Loucy (cell line): ENCODE data around the gene EP300.
"Not testable (repeated sequence)": the region's sequence is repeated elsewhere in the genome, so short reads cannot be mapped to it uniquely, and the experiment has no call there.

Source experiments
- H2AFZ ChIP-seq: fragments of 200-600 bp; sonication (generic); 2 replicates; pipeline ENCODE4 v1.6.0; 2016; ENCODE audit warnings: antibody characterized with exemption, mild to moderate bottlenecking, low read length, moderate library complexity
- H3F3A ChIP-seq: fragments of 200-600 bp; 2 replicates; pipeline ENCODE4 v1.6.0; 2016; ENCODE audit warnings: antibody characterized with exemption, low read depth, mild to moderate bottlenecking
- H3K27me3 ChIP-seq: fragments of 200-600 bp; sonication (generic); 2 replicates; pipeline ENCODE4 v1.6.1; 2014; ENCODE audit warnings: low read length, mild to moderate bottlenecking; ENCODE audit not compliant: insufficient read depth, poor library complexity, severe bottlenecking
- H3K36me3 ChIP-seq: fragments of 200-600 bp; sonication (generic); 2 replicates; pipeline ENCODE4 v1.6.1; 2016; ENCODE audit warnings: low read length; ENCODE audit not compliant: insufficient read depth
- H3K4me1 ChIP-seq: fragments of 200-600 bp; sonication (generic); 2 replicates; pipeline ENCODE4 v1.5.1; 2014; ENCODE audit warnings: low read length, mild to moderate bottlenecking; ENCODE audit not compliant: insufficient read depth, poor library complexity, severe bottlenecking
- H3K4me2 ChIP-seq: fragments of 200-600 bp; sonication (generic); 2 replicates; pipeline ENCODE4 v1.6.0; 2014; ENCODE audit warnings: antibody characterized with exemption, low read length, low read depth, mild to moderate bottlenecking; ENCODE audit not compliant: poor library complexity, severe bottlenecking
- H3K4me3 ChIP-seq: fragments of 200-600 bp; sonication (generic); 2 replicates; pipeline ENCODE4 v1.5.1; 2014; ENCODE audit warnings: low read length, mild to moderate bottlenecking, mixed read lengths; ENCODE audit not compliant: poor library complexity, severe bottlenecking
- H3K79me2 ChIP-seq: fragments of 200-600 bp; sonication (generic); 2 replicates; pipeline ENCODE4 v1.6.1; 2014; ENCODE audit warnings: low read length; ENCODE audit not compliant: insufficient read depth
- H3K9ac ChIP-seq: fragments of 200-600 bp; sonication (generic); 2 replicates; pipeline ENCODE4 v1.6.0; 2014; ENCODE audit warnings: mild to moderate bottlenecking, low read depth, low read length, moderate library complexity; ENCODE audit not compliant: poor library complexity, severe bottlenecking
- H3K9me2 ChIP-seq: fragments of 200-600 bp; sonication (generic); replicated peaks from 2 replicates; pipeline ENCODE4 v1.6.1; 2016; ENCODE audit warnings: low read depth, low read length, mixed read lengths
- H3K9me3 ChIP-seq: fragments of 200-600 bp; sonication (generic); 2 replicates; pipeline ENCODE4 v1.6.1; 2014; ENCODE audit warnings: mild to moderate bottlenecking, antibody characterized with exemption, low read length, low read depth; ENCODE audit not compliant: insufficient read depth
- H4K20me1 ChIP-seq: fragments of 200-600 bp; sonication (generic); 2 replicates; pipeline ENCODE4 v1.6.0; 2014; ENCODE audit warnings: antibody characterized with exemption, low read length, mild to moderate bottlenecking; ENCODE audit not compliant: insufficient read depth, poor library complexity, severe bottlenecking
- CTCF ChIP-seq: fragments of 200-600 bp; sonication (generic); conservative IDR thresholded peaks from 2 replicates; pipeline ENCODE4 v1.5.1; 2014; ENCODE audit warnings: mild to moderate bottlenecking, antibody characterized with exemption, low read length
- EZH2phosphoT487 ChIP-seq: fragments of 200-600 bp; IDR thresholded peaks from 2 replicates; pipeline ENCODE4 v1.6.1; 2018; ENCODE audit warnings: antibody characterized with exemption, mild to moderate bottlenecking, moderate library complexity, borderline replicate concordance

EP300 gene

DNA sequence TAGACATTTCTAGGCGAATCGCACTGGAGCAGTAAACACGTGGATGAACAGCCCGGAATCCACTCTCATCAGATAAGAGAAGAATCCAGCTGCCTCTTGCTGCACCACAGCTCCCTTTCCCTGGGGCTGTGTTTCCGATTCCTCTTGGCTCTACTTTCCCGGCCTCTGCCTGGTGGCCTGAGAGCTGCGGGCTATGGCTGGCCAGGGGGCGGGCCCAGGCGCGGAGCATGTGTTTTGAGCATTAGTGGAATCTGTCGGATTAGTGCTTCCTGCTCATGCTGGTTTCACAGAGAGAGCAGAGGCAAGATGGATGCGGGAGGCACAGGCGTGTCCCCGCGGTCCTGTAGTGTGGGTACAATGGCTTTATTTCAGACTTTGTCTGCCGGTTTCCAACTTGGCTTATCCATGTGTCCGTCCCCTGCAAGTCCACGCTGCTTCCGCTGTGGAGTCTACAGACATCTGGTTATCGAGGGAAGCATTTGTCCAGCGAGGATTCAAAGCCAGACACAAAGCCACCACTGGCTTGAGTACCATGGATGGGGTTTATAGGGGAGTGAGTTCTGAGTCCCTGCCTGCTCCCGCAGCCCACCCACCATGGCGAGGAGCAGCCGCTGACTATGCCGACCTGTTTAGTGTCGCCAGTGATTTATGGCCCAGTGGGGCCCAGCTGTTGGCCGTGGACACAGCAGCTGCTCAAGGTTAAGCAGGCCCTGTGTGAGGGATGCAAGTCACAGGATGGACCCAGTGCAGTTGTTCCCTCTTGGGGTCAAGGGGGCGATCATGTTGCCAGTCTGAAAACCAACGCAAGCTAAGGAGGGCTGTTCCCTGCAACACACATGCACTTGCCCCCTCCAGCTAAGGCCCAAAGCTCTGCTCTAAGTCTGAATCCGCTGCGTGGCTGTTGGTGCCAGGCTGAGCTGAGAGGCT lies 43.3 kb upstream of the EP300 start:
- Histone ChIP-seq H3K4me3 (no peak overlapping the region), H3K79me2 (no peaks in the 10 kb centered on the region), H3K4me2 (no peak overlapping the region), H3F3A (no peaks in the 10 kb centered on the region), H3K9me2 (no peaks in the 10 kb centered on the region), H3K9me3 (no peaks in the 10 kb centered on the region), H4K20me1 (no peaks in the 10 kb centered on the region), H3K4me1 (no peaks in the 10 kb centered on the region), H3K9ac (no peak overlapping the region), H2AFZ (no peak overlapping the region), H3K36me3 (no peaks in the 10 kb centered on the region), H3K27me3 (no peaks in the 10 kb centered on the region)
- TF ChIP-seq EZH2phosphoT487 (no peak), CTCF (no peak)

- H3K9me2 ChIP-seq, H3K36me3 ChIP-seq, H3K4me1 ChIP-seq, H2AFZ ChIP-seq, H3K4me2 ChIP-seq, H4K20me1 ChIP-seq, H3F3A ChIP-seq, H3K9me3 ChIP-seq, H3K9ac ChIP-seq, H3K4me3 ChIP-seq, H3K79me2 ChIP-seq, H3K27me3 ChIP-seq: not testable (repeated sequence)
Observed at GRCh38 chr22:41049795-41050194, 42.6 kb upstream of the EP300 start.

GRCh38 chr22:41050883-41051282 lies 41.5 kb upstream of the EP300 start:
- no peaks in the 10 kb centered on the region for H3K27me3 ChIP-seq
- no peaks in the 10 kb centered on the region for H3F3A ChIP-seq
- H3K36me3 ChIP-seq, result no peaks in the 10 kb centered on the region
- H3K9ac ChIP-seq, result no peak overlapping the region
- no peaks in the 10 kb centered on the region for H3K9me2 ChIP-seq
- H2AFZ ChIP-seq, result no peak overlapping the region
- no peak overlapping the region for H3K4me3 ChIP-seq
- no peak overlapping the region for H3K4me2 ChIP-seq
- H4K20me1 ChIP-seq, result no peaks in the 10 kb centered on the region
- TF ChIP-seq EZH2phosphoT487 (no peak), CTCF (no peak)
- no peaks in the 10 kb centered on the region for H3K9me3 ChIP-seq
- no peaks in the 10 kb centered on the region for H3K4me1 ChIP-seq
- no peaks in the 10 kb centered on the region for H3K79me2 ChIP-seq
